Measurements from ENCODE around the gene ATF6. TPM values are rescaled to one million over a fixed set of nuclear protein-coding genes. Genes with fewer than 3 reads are reported as not detected.

The ATF6 gene
- total and polyA plus RNA-seq, 2 donors (not counting 1 experiment from before 2014, with no cell fraction given) = 25.3 to 27.4 TPM

DNA sequence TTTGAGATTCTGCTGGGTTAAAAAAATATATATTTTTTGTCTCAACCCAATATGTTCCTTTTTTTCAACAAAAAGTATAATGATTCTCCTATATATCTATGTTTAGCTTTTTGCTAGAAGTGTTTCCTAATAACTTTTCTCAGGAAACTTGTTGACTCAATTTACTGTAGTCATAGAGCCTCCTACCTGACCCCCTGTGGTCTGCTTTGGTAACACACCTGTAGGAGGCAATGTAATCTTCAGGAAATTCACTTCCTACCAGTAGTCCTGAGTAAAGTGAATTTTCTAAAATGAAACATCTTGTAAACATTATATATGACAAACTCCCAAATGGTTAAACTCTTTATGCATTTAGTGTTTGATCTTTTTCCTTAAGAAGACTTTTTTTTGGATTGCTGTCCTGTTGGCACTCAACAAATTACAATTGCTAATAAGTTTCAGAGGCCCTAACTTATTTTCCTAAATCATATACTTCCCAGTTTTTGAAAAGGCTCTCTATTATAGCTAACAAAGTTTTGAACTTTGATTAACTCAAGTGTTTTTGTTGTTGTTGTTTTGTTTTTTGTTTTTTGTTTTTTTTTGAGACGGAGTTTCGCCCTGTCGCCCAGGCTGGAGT lies 139.3 kb downstream of the ATF6 start:
- DNase-seq (ENCODE audit: low read depth in 2 of 2) = peak in 1 of 2 donors; percentile 45
- Histone ChIP-seq H3K36me3 (ENCODE audit: control insufficient read depth, insufficient read depth, low read length) (no peaks in the 10 kb centered on the region), H2AFZ (ENCODE audit: low read length) (no peak overlapping the region), H4K20me1 (ENCODE audit: control insufficient read depth, extremely low read depth, insufficient read depth, low read length) (no peaks in the 10 kb centered on the region), H3K9ac (ENCODE audit: insufficient read depth, low read length) (no peak overlapping the region), H3K4me2 (ENCODE audit: extremely low read depth, insufficient read depth, low read length) (no peak overlapping the region), H3K27me3 (ENCODE audit: control insufficient read depth, insufficient read depth, low read length) (no peaks in the 10 kb centered on the region), H3K79me2 (ENCODE audit: control insufficient read depth, insufficient read depth, low read length) (no peaks in the 10 kb centered on the region), H3K4me3 (replicated peaks in 1 of 4; ENCODE audit: control extremely low read depth in 1 of 4, insufficient read depth in 1 of 4, low read depth in 3 of 4, low read length in 4 of 4) (no peak overlapping the region), H3K27ac (ENCODE audit: insufficient read depth, low read length) (no peak overlapping the region), H3K9me3 (ENCODE audit: control insufficient read depth, insufficient read depth, low read depth, low read length) (no peaks in the 10 kb centered on the region), H3K4me1 (ENCODE audit: control insufficient read depth, extremely low read depth, insufficient read depth, low read length) (peaks cover 4% of the 10 kb centered on the region)
- TF ChIP-seq, protein P1, sequence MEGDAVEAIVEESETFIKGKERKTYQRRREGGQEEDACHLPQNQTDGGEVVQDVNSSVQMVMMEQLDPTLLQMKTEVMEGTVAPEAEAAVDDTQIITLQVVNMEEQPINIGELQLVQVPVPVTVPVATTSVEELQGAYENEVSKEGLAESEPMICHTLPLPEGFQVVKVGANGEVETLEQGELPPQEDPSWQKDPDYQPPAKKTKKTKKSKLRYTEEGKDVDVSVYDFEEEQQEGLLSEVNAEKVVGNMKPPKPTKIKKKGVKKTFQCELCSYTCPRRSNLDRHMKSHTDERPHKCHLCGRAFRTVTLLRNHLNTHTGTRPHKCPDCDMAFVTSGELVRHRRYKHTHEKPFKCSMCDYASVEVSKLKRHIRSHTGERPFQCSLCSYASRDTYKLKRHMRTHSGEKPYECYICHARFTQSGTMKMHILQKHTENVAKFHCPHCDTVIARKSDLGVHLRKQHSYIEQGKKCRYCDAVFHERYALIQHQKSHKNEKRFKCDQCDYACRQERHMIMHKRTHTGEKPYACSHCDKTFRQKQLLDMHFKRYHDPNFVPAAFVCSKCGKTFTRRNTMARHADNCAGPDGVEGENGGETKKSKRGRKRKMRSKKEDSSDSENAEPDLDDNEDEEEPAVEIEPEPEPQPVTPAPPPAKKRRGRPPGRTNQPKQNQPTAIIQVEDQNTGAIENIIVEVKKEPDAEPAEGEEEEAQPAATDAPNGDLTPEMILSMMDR (conservative IDR thresholded peaks at IDR 0.05 in 1 of 2, IDR thresholded peaks at IDR 0.05 in 1 of 2; ENCODE audit: low read depth in 1 of 2, low read length in 2 of 2) = peak; percentile 41 to 50
- no peak for TF ChIP-seq EZH2 (IDR thresholded peaks at IDR 0.05; ENCODE audit: low read length, missing control alignments)

DNA sequence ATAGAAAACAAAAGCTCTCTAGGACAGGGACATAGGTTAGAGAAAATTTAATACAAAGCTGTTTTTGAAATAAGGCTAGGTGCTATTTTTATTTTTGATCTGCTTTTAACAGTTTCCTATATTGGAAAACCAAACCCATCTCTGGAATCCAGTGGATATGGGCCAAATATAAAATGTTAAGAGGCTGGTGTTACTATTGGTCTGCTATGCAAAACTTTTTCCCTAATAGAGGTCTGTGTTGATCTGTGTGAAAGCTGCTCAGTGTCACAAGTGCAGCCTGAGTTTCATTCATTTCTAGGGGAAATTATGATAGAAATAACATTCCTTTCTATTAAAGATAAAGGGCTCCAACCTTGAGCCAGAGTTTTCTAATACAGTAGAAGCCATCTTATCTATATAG lies 141.1 kb downstream of the ATF6 start:
- TF ChIP-seq, protein P1 (conservative IDR thresholded peaks at IDR 0.05 in 1 of 2, IDR thresholded peaks at IDR 0.05 in 1 of 2; ENCODE audit: low read depth in 1 of 2, low read length in 2 of 2) = no peak
- TF ChIP-seq EZH2 (IDR thresholded peaks at IDR 0.05; ENCODE audit: low read length, missing control alignments) = no peak
- Histone ChIP-seq H3K27me3 (ENCODE audit: control insufficient read depth, insufficient read depth, low read length) (no peaks in the 10 kb centered on the region), H4K20me1 (ENCODE audit: control insufficient read depth, extremely low read depth, insufficient read depth, low read length) (no peaks in the 10 kb centered on the region), H3K79me2 (ENCODE audit: control insufficient read depth, insufficient read depth, low read length) (no peaks in the 10 kb centered on the region), H2AFZ (ENCODE audit: low read length) (no peak overlapping the region), H3K9me3 (ENCODE audit: control insufficient read depth, insufficient read depth, low read depth, low read length) (no peaks in the 10 kb centered on the region), H3K9ac (ENCODE audit: insufficient read depth, low read length) (no peak overlapping the region), H3K4me2 (ENCODE audit: extremely low read depth, insufficient read depth, low read length) (no peak overlapping the region), H3K4me3 (replicated peaks in 1 of 4; ENCODE audit: control extremely low read depth in 1 of 4, insufficient read depth in 1 of 4, low read depth in 3 of 4, low read length in 4 of 4) (no peak overlapping the region), H3K4me1 (ENCODE audit: control insufficient read depth, extremely low read depth, insufficient read depth, low read length) (peaks cover 4% of the 10 kb centered on the region), H3K36me3 (ENCODE audit: control insufficient read depth, insufficient read depth, low read length) (no peaks in the 10 kb centered on the region), H3K27ac (ENCODE audit: insufficient read depth, low read length) (no peak overlapping the region)
- DNase-seq (ENCODE audit: low read depth in 2 of 2) = no peak

DNA sequence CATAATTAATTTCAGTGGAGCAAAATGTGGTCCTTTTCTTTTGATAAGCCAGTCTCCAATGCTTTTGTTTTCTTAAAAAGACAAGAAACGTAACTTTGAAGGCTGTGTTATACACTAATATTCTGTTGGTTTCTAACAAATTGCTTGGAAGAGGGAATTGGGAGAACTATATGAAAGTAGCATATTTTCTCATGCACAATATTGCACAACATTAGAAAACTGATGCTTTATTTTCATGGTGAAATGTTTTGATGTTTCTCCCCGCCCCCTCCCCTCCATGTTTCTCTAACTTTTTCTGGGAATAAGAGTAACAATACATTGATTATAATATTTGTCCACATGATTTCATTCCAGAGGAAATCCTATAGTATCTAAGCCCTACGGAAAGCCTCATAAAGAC lies 142.1 kb downstream of the ATF6 start:
- no peak overlapping the region for H3K27ac ChIP-seq (ENCODE audit: insufficient read depth, low read length)
- H3K4me2 ChIP-seq (ENCODE audit: extremely low read depth, insufficient read depth, low read length) = no peak overlapping the region
- no peak overlapping the region for H3K9ac ChIP-seq (ENCODE audit: insufficient read depth, low read length)
- H3K9me3 ChIP-seq (ENCODE audit: control insufficient read depth, insufficient read depth, low read depth, low read length) = no peaks in the 10 kb centered on the region
- TF ChIP-seq, protein P1 (conservative IDR thresholded peaks at IDR 0.05 in 1 of 2, IDR thresholded peaks at IDR 0.05 in 1 of 2; ENCODE audit: low read depth in 1 of 2, low read length in 2 of 2) = no peak
- no peak for TF ChIP-seq EZH2 (IDR thresholded peaks at IDR 0.05; ENCODE audit: low read length, missing control alignments)
- DNase-seq (ENCODE audit: low read depth in 2 of 2) = no peak
- no peak overlapping the region for H2AFZ ChIP-seq (ENCODE audit: low read length)
- peaks cover 4% of the 10 kb centered on the region for H3K4me1 ChIP-seq (ENCODE audit: control insufficient read depth, extremely low read depth, insufficient read depth, low read length)
- H4K20me1 ChIP-seq (ENCODE audit: control insufficient read depth, extremely low read depth, insufficient read depth, low read length) = no peaks in the 10 kb centered on the region
- no peaks in the 10 kb centered on the region for H3K79me2 ChIP-seq (ENCODE audit: control insufficient read depth, insufficient read depth, low read length)
- H3K27me3 ChIP-seq (ENCODE audit: control insufficient read depth, insufficient read depth, low read length) = no peaks in the 10 kb centered on the region
- no peaks in the 10 kb centered on the region for H3K36me3 ChIP-seq (ENCODE audit: control insufficient read depth, insufficient read depth, low read length)
- no peak overlapping the region for H3K4me3 ChIP-seq (replicated peaks in 1 of 4; ENCODE audit: control extremely low read depth in 1 of 4, insufficient read depth in 1 of 4, low read depth in 3 of 4, low read length in 4 of 4)

Measured in fibroblast of lung (primary cell).